HEK293T (cell line): ENCODE measurements around the gene RALGPS2.

Experiments
- CTCF ChIA-PET: fragments of 350-600 bp; formaldehyde crosslinking; extraction: SDS; loops from one replicate; lab custom pipeline; 2021; ENCODE audit warnings: antibody characterized with exemption, inconsistent platforms; lab: Yijun Ruan, JAX
- POLR2A ChIA-PET: fragments of 350-600 bp; formaldehyde crosslinking; extraction: SDS; loops from one replicate; lab custom pipeline; 2020; ENCODE audit warnings: antibody characterized with exemption, inconsistent platforms; lab: Yijun Ruan, JAX
- DNase-seq: peaks from one replicate; pipeline ENCODE4 v3.0.0; 2012; ENCODE audit warnings: mixed read lengths; ENCODE audit errors: extremely low spot score
- ARNT ChIP-seq: fragments of 450-650 bp; IDR thresholded peaks from 2 replicates; pipeline ENCODE4 v1.6.1; 2017; ENCODE audit warnings: mild to moderate bottlenecking
- BHLHE40 ChIP-seq: fragments of 450-650 bp; IDR thresholded peaks from 2 replicates; pipeline ENCODE4 v1.6.1; 2016; ENCODE audit warnings: mild to moderate bottlenecking, moderate library complexity, borderline replicate concordance
- CTBP1 ChIP-seq: fragments of 450-650 bp; IDR thresholded peaks from 2 replicates; pipeline ENCODE4 v1.6.1; 2016; ENCODE audit warnings: borderline replicate concordance
- ELF4 ChIP-seq: fragments of 450-650 bp; IDR thresholded peaks from 2 replicates; pipeline ENCODE4 v1.6.1; 2017; ENCODE audit warnings: antibody characterized with exemption
- FOXA1 ChIP-seq: fragments of 450-650 bp; IDR thresholded peaks from 2 replicates; pipeline ENCODE4 v1.6.1; 2016; ENCODE audit warnings: mild to moderate bottlenecking
- FOXK2 ChIP-seq: fragments of 450-650 bp; IDR thresholded peaks from 2 replicates; pipeline ENCODE4 v1.6.1; 2016; ENCODE audit warnings: mild to moderate bottlenecking
- FOXM1 ChIP-seq: fragments of 450-650 bp; IDR thresholded peaks from 2 replicates; pipeline ENCODE4 v1.6.1; 2017; ENCODE audit warnings: mild to moderate bottlenecking, borderline replicate concordance
- HDGF ChIP-seq: fragments of 450-650 bp; IDR thresholded peaks from 2 replicates; pipeline ENCODE4 v1.6.1; 2017; ENCODE audit warnings: antibody characterized with exemption, borderline replicate concordance
- L3MBTL2 ChIP-seq: fragments of 450-650 bp; conservative IDR thresholded peaks from 2 replicates; pipeline ENCODE4 v1.6.1; 2016; ENCODE audit warnings: mild to moderate bottlenecking
- LEF1 ChIP-seq: fragments of 450-650 bp; IDR thresholded peaks from 2 replicates; pipeline ENCODE4 v1.6.1; 2017; ENCODE audit warnings: mild to moderate bottlenecking, borderline replicate concordance
- NFRKB ChIP-seq: fragments of 450-650 bp; IDR thresholded peaks from 2 replicates; pipeline ENCODE4 v1.6.1; 2016; ENCODE audit warnings: mild to moderate bottlenecking, moderate library complexity
- PKNOX1 ChIP-seq: fragments of 450-650 bp; IDR thresholded peaks from 2 replicates; pipeline ENCODE4 v1.6.1; 2016
- SP1 ChIP-seq: fragments of 450-650 bp; IDR thresholded peaks from 2 replicates; pipeline ENCODE4 v1.6.1; 2017
- SUZ12 ChIP-seq: fragments of 450-650 bp; IDR thresholded peaks from 2 replicates; pipeline ENCODE4 v1.6.1; 2016; ENCODE audit warnings: mild to moderate bottlenecking
- TARDBP ChIP-seq: fragments of 450-650 bp; IDR thresholded peaks from 2 replicates; pipeline ENCODE4 v1.6.1; 2016
- ZNF384 ChIP-seq: fragments of 450-650 bp; IDR thresholded peaks from 2 replicates; pipeline ENCODE4 v1.6.1; 2016

Gene RALGPS2

GRCh38 chr1:178716111-178716510 is 8.9 kb upstream of the RALGPS2 start:
- ChIA-PET CTCF (no interaction called here), POLR2A (no interaction called here)
- TF ChIP-seq SP1 (no peak), BHLHE40 (no peak), CTBP1 (no peak), LEF1 (no peak), FOXA1 (no peak), PKNOX1 (no peak), L3MBTL2 (no peak), ARNT (no peak), TARDBP (no peak)
- DNase-seq, result no peak

- TF ChIP-seq BHLHE40, result no peak
- no peak for TF ChIP-seq FOXK2
- TF ChIP-seq L3MBTL2, result no peak
- TF ChIP-seq SUZ12, result no peak
- POLR2A ChIA-PET, result no interaction called here
Observed at GRCh38 chr1:178718520-178718919, 6.5 kb upstream of the RALGPS2 start.

GRCh38 chr1:178723546-178723945 is 1.5 kb upstream of the RALGPS2 start:
- no peak for TF ChIP-seq BHLHE40
- no peak for TF ChIP-seq CTBP1
- TF ChIP-seq L3MBTL2, result no peak
- TF ChIP-seq SP1, result no peak
- no peak for TF ChIP-seq SUZ12
- TF ChIP-seq ZNF384, result no peak
- no peak for TF ChIP-seq FOXK2
- no peak for TF ChIP-seq FOXM1
- TF ChIP-seq HDGF, result no peak
- TF ChIP-seq NFRKB, result no peak
- no peak for TF ChIP-seq ELF4
- TF ChIP-seq TARDBP, result no peak
- no peak for TF ChIP-seq FOXA1
- no peak for TF ChIP-seq ARNT
- no peak for DNase-seq
- CTCF ChIA-PET, result interaction anchor here (0.6 kb wide), 1 partner anchor 51 kb away, joined by 3 read pairs; no protein-coding TSS in a partner anchor
- POLR2A ChIA-PET, result no interaction called here

More at GRCh38 chr1:178718520-178718919, 6.5 kb upstream of the RALGPS2 start:
- DNase-seq, result no peak
- CTCF ChIA-PET, result no interaction called here

GRCh38 chr1:178724376-178724727 is 692 bp upstream of the RALGPS2 start:
- TF ChIP-seq NFRKB (no peak), LEF1 (no peak), CTBP1 (no peak), ARNT (no peak), L3MBTL2 (no peak), ELF4 (no peak), SP1 (no peak), ZNF384 (no peak), FOXA1 (no peak), TARDBP (no peak), PKNOX1 (no peak), FOXK2 (no peak), BHLHE40 (no peak), FOXM1 (no peak), HDGF (no peak)
- ChIA-PET POLR2A (no interaction called here), CTCF (no interaction called here)
- no peak for DNase-seq

- ChIA-PET POLR2A (interaction anchor here (0.8 to 1.1 kb wide), 3 partner anchors 21 to 24 kb away, joined by 3 read pairs; no protein-coding TSS in a partner anchor), CTCF (no interaction called here)
- no peak for TF ChIP-seq BHLHE40
- TF ChIP-seq HDGF, result no peak
- peak; percentile 49; the same call in 1 of the 2 replicates for TF ChIP-seq ARNT
- no peak for TF ChIP-seq NFRKB
- no peak for TF ChIP-seq FOXK2
- peak; percentile 6; the same call in 1 of the 2 replicates for TF ChIP-seq LEF1
- no peak for TF ChIP-seq SP1
- no peak for TF ChIP-seq ELF4
- peak; percentile 61 for DNase-seq
Observed at GRCh38 chr1:178725466-178726086, 532 bp downstream of the RALGPS2 start.

GRCh38 chr1:178726087-178726517 is 1.1 kb downstream of the RALGPS2 start:
- ChIA-PET POLR2A (interaction anchor here (1.1 to 1.5 kb wide), 2 partner anchors 22 to 184 kb away, joined by 3 read pairs; no protein-coding TSS in a partner anchor), CTCF (interaction anchor here (1.6 kb wide), 1 partner anchor 183 kb away, joined by 4 read pairs; no protein-coding TSS in a partner anchor)
- DNase-seq, result peak; percentile 76

GRCh38 chr1:178726545-178726944 is 1.5 kb downstream of the RALGPS2 start:
- TF ChIP-seq ZNF384 (no peak), FOXA1 (no peak), PKNOX1 (no peak), HDGF (no peak)
- POLR2A ChIA-PET, result interaction anchor here (1.5 kb wide), 1 partner anchor 185 kb away, joined by 3 read pairs; no protein-coding TSS in a partner anchor
- CTCF ChIA-PET, result interaction anchor here (1.6 kb wide), 1 partner anchor 184 kb away, joined by 4 read pairs; no protein-coding TSS in a partner anchor
- no peak for DNase-seq

More at GRCh38 chr1:178726087-178726517, 1.1 kb downstream of the RALGPS2 start:
- no peak for TF ChIP-seq ARNT
- peak; percentile 26; the same call in 1 of the 2 replicates for TF ChIP-seq FOXM1
